Measurements from ENCODE around the gene BRSK2. TPM values are rescaled to one million over a fixed set of nuclear protein-coding genes. Genes with fewer than 3 reads are reported as not detected.
A peak's percentile ranks its signal among the peaks of the same experiment; 100 is the strongest.

Gene BRSK2
- total and polyA plus RNA-seq, 7 donors: 0.19 to 0.78 (median 0.32) TPM

DNA sequence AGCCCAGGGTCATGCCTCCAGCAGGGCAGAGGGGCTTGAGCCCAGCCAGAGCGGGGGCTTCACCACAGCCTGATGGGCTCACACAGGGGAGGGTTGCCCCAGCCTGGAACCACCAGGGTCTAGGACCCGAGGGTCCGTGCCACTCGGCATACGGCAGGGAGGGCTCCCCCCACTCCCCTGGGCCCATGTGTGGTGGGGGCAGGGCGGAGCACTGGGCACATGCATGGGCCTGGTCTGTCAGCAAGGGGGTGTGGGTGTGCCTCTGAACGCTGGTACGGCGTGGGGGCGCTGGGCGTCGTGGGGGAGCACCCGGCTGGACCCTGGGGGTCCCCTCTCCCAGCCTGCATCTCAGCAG is 67.6 kb downstream of the BRSK2 start:
- 79 to 83% (median 81%) methylated on average over 9 to 13 of the region's 13 CpGs for WGBS, 3 donors
- intact Hi-C loops (cut with DNase I): loop anchor here in 1 of 2 donors (5.0 kb wide), 1 partner anchor 60 kb away; no protein-coding TSS in a partner anchor
- H3K27me3 ChIP-seq (ENCODE audit: insufficient read depth in 3 of 3, low read length in 2 of 3): no peaks in the 10 kb centered on the region

DNA sequence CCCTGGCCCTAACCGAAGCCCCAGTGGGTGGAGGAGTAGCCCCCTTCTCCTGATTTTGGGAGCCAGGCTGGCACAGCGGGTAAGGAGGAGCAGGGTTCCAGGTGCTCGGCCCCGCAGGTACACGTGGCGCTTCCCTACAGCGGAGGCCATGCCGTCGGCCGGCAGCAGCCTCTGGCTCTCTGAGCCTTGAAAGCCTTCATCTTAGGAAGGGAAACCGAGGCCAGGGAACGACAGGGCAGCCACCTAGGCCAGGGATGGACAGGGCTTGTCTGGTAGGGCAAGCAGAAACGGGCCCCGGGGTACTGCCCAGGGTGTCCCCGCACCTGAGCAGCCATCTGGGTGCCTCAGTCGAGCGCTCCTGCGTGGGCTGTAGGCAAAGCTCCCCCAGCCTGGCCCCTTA is 68.1 kb downstream of the BRSK2 start:
- Histone ChIP-seq H3K9me3 (no peaks in the 10 kb centered on the region), H3K36me3 (ENCODE audit: insufficient read depth in 1 of 2, low read depth in 1 of 2) (no peaks in the 10 kb centered on the region), H3K4me3 (no peak overlapping the region), H3K4me1 (no peaks in the 10 kb centered on the region), H3K27ac (no peak overlapping the region), H3K27me3 (ENCODE audit: insufficient read depth in 3 of 3, low read length in 2 of 3) (no peaks in the 10 kb centered on the region)
- WGBS, 3 donors: 82 to 94% (median 86%) methylated on average over 16 to 18 of the region's 18 CpGs
- intact Hi-C loops (cut with DNase I): loop anchor here in 1 of 2 donors (5.0 kb wide), 1 partner anchor 59 kb away; no protein-coding TSS in a partner anchor
- ATAC-seq (no peak), DNase-seq (no peak)
- TF ChIP-seq CTCF (IDR thresholded peaks at IDR 0.05): no peak

More for the DNA sequence above, 67.6 kb downstream of the BRSK2 start:
- TF ChIP-seq CTCF (IDR thresholded peaks at IDR 0.05): no peak
- H3K27ac ChIP-seq: no peak overlapping the region
- no peaks in the 10 kb centered on the region for H3K4me1 ChIP-seq
- H3K9me3 ChIP-seq: no peaks in the 10 kb centered on the region
- H3K36me3 ChIP-seq (ENCODE audit: insufficient read depth in 1 of 2, low read depth in 1 of 2): no peaks in the 10 kb centered on the region
- ATAC-seq (no peak), DNase-seq (no peak)
- H3K4me3 ChIP-seq: no peak overlapping the region

- peak in 2 of 4 donors; percentile 30 to 44 for ATAC-seq
- intact Hi-C loops (cut with DNase I): loop anchor here in 1 of 2 donors (5.0 kb wide), 1 partner anchor 59 kb away; no protein-coding TSS in a partner anchor
These were observed 68.8 kb downstream of the BRSK2 start for GRCh38 chr11:1458340-1459218.

GRCh38 chr11:1459219-1459575 is 69.5 kb downstream of the BRSK2 start:
- Histone ChIP-seq H3K4me3 (no peak overlapping the region), H3K4me1 (no peaks in the 10 kb centered on the region), H3K27ac (no peak overlapping the region), H3K36me3 (ENCODE audit: insufficient read depth in 1 of 2, low read depth in 1 of 2) (no peaks in the 10 kb centered on the region), H3K27me3 (ENCODE audit: insufficient read depth in 3 of 3, low read length in 2 of 3) (no peaks in the 10 kb centered on the region), H3K9me3 (no peaks in the 10 kb centered on the region)
- no peak for TF ChIP-seq CTCF (IDR thresholded peaks at IDR 0.05)
- DNase-seq (no peak), ATAC-seq (no peak)
- intact Hi-C loops (cut with DNase I): loop anchor here in 1 of 2 donors (5.0 kb wide), 1 partner anchor 58 kb away; no protein-coding TSS in a partner anchor
- 76 to 79% (median 76%) methylated on average over 14 of the region's 14 CpGs for WGBS, 3 donors

More at GRCh38 chr11:1458340-1459218, 68.8 kb downstream of the BRSK2 start:
- Histone ChIP-seq H3K27ac (no peak overlapping the region), H3K4me1 (no peaks in the 10 kb centered on the region), H3K36me3 (ENCODE audit: insufficient read depth in 1 of 2, low read depth in 1 of 2) (no peaks in the 10 kb centered on the region), H3K4me3 (no peak overlapping the region), H3K27me3 (ENCODE audit: insufficient read depth in 3 of 3, low read length in 2 of 3) (no peaks in the 10 kb centered on the region), H3K9me3 (no peaks in the 10 kb centered on the region)
- DNase-seq: peak; percentile 48 to 70
- no peak for TF ChIP-seq CTCF (IDR thresholded peaks at IDR 0.05)
- 36 to 44% (median 42%) methylated on average over 14 to 18 of the region's 18 CpGs for WGBS, 3 donors
